GM23338 (cell line): ENCODE measurements around the gene SH3BP2. TPM values are rescaled to one million over a fixed set of nuclear protein-coding genes. Genes with fewer than 3 reads are reported as not detected.

ENCODE experiments used
- ATAC-seq: fragments of 200-7000 bp; cut with Tn5 transposase; 3 replicates; pipeline ENCODE4 v1.9.1; 2020
- DNase-seq: peaks from one replicate; pipeline ENCODE4 v3.0.0-alpha.2; 2015; ENCODE audit warnings: low spot score
- H2AFZ ChIP-seq: fragments of 200-600 bp; sonication (generic); 2 replicates; pipeline ENCODE4 v1.8.0; 2016; ENCODE audit warnings: antibody characterized with exemption, mild to moderate bottlenecking, moderate library complexity
- H3F3A ChIP-seq: fragments of 200-600 bp; sonication (generic); replicated peaks from 2 replicates; pipeline ENCODE4 v1.8.0; 2017; ENCODE audit warnings: antibody characterized with exemption, mixed run types, low read depth
- H3K27ac ChIP-seq: fragments of 200-600 bp; sonication (generic); 2 replicates; pipeline ENCODE4 v1.6.1; 2016; ENCODE audit warnings: low read depth
- H3K27me3 ChIP-seq: fragments of 200-600 bp; sonication (generic); 2 replicates; pipeline ENCODE4 v1.8.0; 2016; ENCODE audit warnings: mild to moderate bottlenecking, mixed run types, moderate library complexity; ENCODE audit not compliant: insufficient read depth
- H3K36me3 ChIP-seq: fragments of 200-600 bp; sonication (generic); 2 replicates; pipeline ENCODE4 v1.8.0; 2016; ENCODE audit warnings: mild to moderate bottlenecking; ENCODE audit not compliant: insufficient read depth
- H3K4me1 ChIP-seq: fragments of 200-600 bp; sonication (generic); 2 replicates; pipeline ENCODE4 v1.8.0; 2016; ENCODE audit warnings: mild to moderate bottlenecking, moderate library complexity; ENCODE audit not compliant: insufficient read depth
- H3K4me2 ChIP-seq: fragments of 200-600 bp; sonication (generic); 2 replicates; pipeline ENCODE4 v1.7.1; 2017; ENCODE audit warnings: mixed run types
- H3K4me3 ChIP-seq: fragments of 200-600 bp; sonication (generic); 2 replicates; pipeline ENCODE4 v1.6.1; 2016; ENCODE audit warnings: mixed run types
- H3K79me2 ChIP-seq: fragments of 200-600 bp; sonication (generic); replicated peaks from 2 replicates; pipeline ENCODE4 v1.8.0; 2017; ENCODE audit warnings: mild to moderate bottlenecking; ENCODE audit not compliant: insufficient read depth
- H3K9me2 ChIP-seq: fragments of 200-600 bp; sonication (generic); 2 replicates; pipeline ENCODE4 v1.8.0; 2017; ENCODE audit not compliant: insufficient read depth
- H4K20me1 ChIP-seq: fragments of 200-600 bp; sonication (generic); replicated peaks from 2 replicates; pipeline ENCODE4 v1.8.0; 2017; ENCODE audit warnings: mild to moderate bottlenecking; ENCODE audit not compliant: insufficient read depth
- H3K27ac Mint-ChIP-seq: 2 replicates; pipeline ENCODE4 v1.8.0; 2020; ENCODE audit warnings: inconsistent platforms, mild to moderate bottlenecking, moderate library complexity, mixed read lengths
- H3K27me3 Mint-ChIP-seq: 3 replicates; pipeline ENCODE4 v1.8.0; 2022; ENCODE audit warnings: low read depth, mild to moderate bottlenecking, moderate library complexity, mixed read lengths, inconsistent platforms; ENCODE audit not compliant: insufficient read depth, poor library complexity
- H3K36me3 Mint-ChIP-seq: 3 replicates; pipeline ENCODE4 v1.8.0; 2021; ENCODE audit warnings: low read depth, mild to moderate bottlenecking, inconsistent platforms, moderate library complexity, mixed read lengths
- H3K4me1 Mint-ChIP-seq: 3 replicates; pipeline ENCODE4 v1.8.0; 2020; ENCODE audit warnings: mild to moderate bottlenecking, inconsistent platforms, mixed read lengths
- H3K4me3 Mint-ChIP-seq: 3 replicates; pipeline ENCODE4 v1.8.0; 2021; ENCODE audit warnings: moderate library complexity, mild to moderate bottlenecking, inconsistent platforms, mixed read lengths
- H3K9me3 Mint-ChIP-seq: 3 replicates; pipeline ENCODE4 v1.8.0; 2020; ENCODE audit warnings: moderate library complexity, mild to moderate bottlenecking, inconsistent platforms, mixed read lengths
- CREB1 ChIP-seq: fragments of 250-450 bp; sonication (Bioruptor Pico); IDR thresholded peaks from 2 replicates; pipeline ENCODE4 v1.5.0; 2020; ENCODE audit warnings: low read depth, mild to moderate bottlenecking, moderate library complexity
- CTCF ChIP-seq, 2 experiments: fragments of 200-600 bp in 1 of 2; sonication (generic) in 1 of 2; conservative IDR thresholded peaks; 2 replicates each; pipeline versions ENCODE4 v1.5.1 to v1.6.1; 2016 to 2017; ENCODE audit warnings: antibody characterized with exemption in 2 of 2, low read depth in 2 of 2, mild to moderate bottlenecking in 2 of 2, moderate library complexity in 1 of 2
- ETS1 ChIP-seq: IDR thresholded peaks from 2 replicates; pipeline ENCODE4 v1.6.1; 2016; ENCODE audit warnings: antibody characterized with exemption
- EZH2 ChIP-seq: fragments of 200-600 bp; sonication (generic); IDR thresholded peaks from one replicate; pipeline ENCODE4 v1.8.0; 2017; ENCODE audit warnings: antibody characterized with exemption, mild to moderate bottlenecking, low read depth; ENCODE audit not compliant: unreplicated experiment
- EZH2phosphoT487 ChIP-seq: fragments of 200-600 bp; sonication (generic); IDR thresholded peaks from one replicate; pipeline ENCODE4 v1.8.1; 2018; ENCODE audit warnings: antibody characterized with exemption; ENCODE audit not compliant: unreplicated experiment
- JUNB ChIP-seq: IDR thresholded peaks from one replicate; pipeline ENCODE4 v1.6.1; 2016; ENCODE audit warnings: antibody characterized with exemption; ENCODE audit not compliant: unreplicated experiment
- POLR2AphosphoS5 ChIP-seq: IDR thresholded peaks from 2 replicates; pipeline ENCODE4 v1.6.1; 2016; ENCODE audit warnings: antibody characterized with exemption, low read depth
- REST ChIP-seq: IDR thresholded peaks from one replicate; pipeline ENCODE4 v1.6.1; 2018; ENCODE audit warnings: antibody characterized with exemption; ENCODE audit not compliant: unreplicated experiment
- STAT1 ChIP-seq: IDR thresholded peaks from one replicate; pipeline ENCODE4 v1.6.1; 2016; ENCODE audit warnings: antibody characterized with exemption; ENCODE audit not compliant: unreplicated experiment
- ZNF331 ChIP-seq: fragments of 250-450 bp; sonication (Bioruptor Pico); IDR thresholded peaks from 2 replicates; pipeline ENCODE4 v1.5.0; 2020; ENCODE audit warnings: low read depth, mild to moderate bottlenecking, moderate library complexity
- ZNF462 ChIP-seq: fragments of 250-450 bp; sonication (Bioruptor Pico); IDR thresholded peaks from 2 replicates; pipeline ENCODE4 v1.5.0; 2020; ENCODE audit warnings: mild to moderate bottlenecking, moderate library complexity
- polyA plus RNA-seq: library from polyadenylated mRNA; unstranded; fragments of >200 nt; fragmentation: Nextera tagmentation; extraction: Ambion mirVana; gene quantifications from 2 replicates; pipeline ENCODE4 v1.2.1, GENCODE V29; 2016
- total RNA-seq: library from RNA; depleted of rRNA; stranded (reverse); fragments of >200 nt; shearing (Covaris generic); gene quantifications from 2 replicates; pipeline ENCODE4 v1.2.3, GENCODE V29; 2014

Gene SH3BP2
- total and polyA plus RNA-seq, 2 experiments from 2014 or later: 15.2 to 43.9 TPM

- H3K36me3 ChIP-seq: no peaks in the 10 kb centered on the region
- H3K9me2 ChIP-seq: no peaks in the 10 kb centered on the region
- TF ChIP-seq ZNF462 (no peak), EZH2 (no peak), CREB1 (no peak), REST (no peak), CTCF (conservative IDR thresholded peaks at IDR 0.05; ENCODE audit: low read depth in 2 of 2) (no peak), JUNB (no peak), EZH2phosphoT487 (no peak), ZNF331 (CRISPR knock-in tag) (no peak), ETS1 (no peak), STAT1 (no peak), POLR2AphosphoS5 (no peak)
- Mint-ChIP-seq H3K36me3 (peaks cover 27% of the 10 kb centered on the region), H3K27ac (no peak overlapping the region), H3K4me3 (no peak overlapping the region), H3K9me3 (no peaks in the 10 kb centered on the region; the same call in 2 of the 3 replicates), H3K4me1 (no peaks in the 10 kb centered on the region), H3K27me3 (peaks cover 2% of the 10 kb centered on the region)
- no peak overlapping the region for H2AFZ ChIP-seq
- ATAC-seq: no peak
- no peak for DNase-seq
- no peak overlapping the region for H3K4me2 ChIP-seq
- no peak overlapping the region for H3K4me3 ChIP-seq
- no peak overlapping the region for H3K27ac ChIP-seq
- no peaks in the 10 kb centered on the region for H3K79me2 ChIP-seq
- no peaks in the 10 kb centered on the region for H3K27me3 ChIP-seq
- peaks cover 2% of the 10 kb centered on the region; the same call in 1 of the 2 replicates for H3K4me1 ChIP-seq
- H4K20me1 ChIP-seq: no peaks in the 10 kb centered on the region
- H3F3A ChIP-seq: no peaks in the 10 kb centered on the region
Observed at GRCh38 chr4:2831611-2832308, 38.9 kb downstream of the SH3BP2 start.
